IMR-90 (cell line): ENCODE measurements around the gene ATP9B. TPM values are rescaled to one million over a fixed set of nuclear protein-coding genes. Genes with fewer than 3 reads are reported as not detected.

Experiments used
- ATAC-seq: fragments of 200-7000 bp; cut with Tn5 transposase; 2 replicates; pipeline ENCODE4 v1.9.1; 2020; ENCODE audit warnings: low read depth, mild to moderate bottlenecking, moderate library complexity
- BruUV-seq: library from RNA; stranded (reverse); fragments of 400-500 nt; replicated peaks from 2 replicates; lab custom pipeline; 2021; lab: Mats Ljungman, UMichigan
- CTCF ChIA-PET: fragments of 300-600 bp; formaldehyde crosslinking; extraction: SDS; loops from one replicate; lab custom pipeline; 2021; ENCODE audit warnings: antibody characterized with exemption; lab: Yijun Ruan, JAX
- POLR2A ChIA-PET: fragments of 300-600 bp; sonication (Branson Sonifier 250); formaldehyde crosslinking; loops from one replicate; lab custom pipeline; 2022; ENCODE audit warnings: antibody characterized with exemption; ENCODE audit not compliant: unreplicated experiment; lab: Charles Lee
- DNase-seq: peaks from one replicate; pipeline ENCODE4 v3.0.0; 2013
- H2AFZ ChIP-seq: replicated peaks from 2 replicates; pipeline ENCODE3; 2013; ENCODE audit warnings: low read length, mild to moderate bottlenecking; ENCODE audit not compliant: poor library complexity
- H2AK5ac ChIP-seq: 2 replicates; pipeline ENCODE4 v1.6.1; 2013; ENCODE audit warnings: low read depth, low read length, inconsistent platforms
- H2AK9ac ChIP-seq: replicated peaks from 2 replicates; pipeline ENCODE3; 2013; ENCODE audit warnings: mild to moderate bottlenecking, low read depth, low read length, moderate library complexity; ENCODE audit not compliant: poor library complexity
- H2BK120ac ChIP-seq: 2 replicates; pipeline ENCODE4 v1.6.1; 2013; ENCODE audit warnings: low read depth, low read length, inconsistent platforms
- H2BK15ac ChIP-seq: 3 replicates; pipeline ENCODE4 v1.6.1; 2013; ENCODE audit warnings: low read depth, low read length, inconsistent platforms
- H2BK20ac ChIP-seq: 2 replicates; pipeline ENCODE4 v1.6.1; 2013; ENCODE audit warnings: low read depth, mild to moderate bottlenecking, inconsistent platforms, low read length, moderate library complexity
- H2BK5ac ChIP-seq: 2 replicates; pipeline ENCODE4 v1.6.1; 2013; ENCODE audit warnings: mild to moderate bottlenecking, low read depth, low read length, inconsistent platforms; ENCODE audit not compliant: poor library complexity, severe bottlenecking
- H3K14ac ChIP-seq: replicated peaks from 2 replicates; pipeline ENCODE4 v1.6.1; 2013; ENCODE audit warnings: low read depth, low read length, inconsistent platforms
- H3K18ac ChIP-seq: 2 replicates; pipeline ENCODE4 v1.6.1; 2013; ENCODE audit warnings: low read depth, low read length, control low read depth
- H3K23ac ChIP-seq: 2 replicates; pipeline ENCODE4 v1.6.1; 2013; ENCODE audit warnings: low read depth, low read length, inconsistent platforms
- H3K27ac ChIP-seq: 2 replicates; pipeline ENCODE4 v1.5.1; 2013; ENCODE audit warnings: mild to moderate bottlenecking, control low read depth, low read length; ENCODE audit not compliant: insufficient read depth
- H3K27me3 ChIP-seq: 2 replicates; pipeline ENCODE4 v1.6.1; 2013; ENCODE audit warnings: low read length; ENCODE audit not compliant: control insufficient read depth, insufficient read depth
- H3K36me3 ChIP-seq: 2 replicates; pipeline ENCODE4 v1.6.1; 2013; ENCODE audit warnings: low read length, mixed read lengths; ENCODE audit not compliant: control insufficient read depth, insufficient read depth
- H3K4ac ChIP-seq: 2 replicates; pipeline ENCODE4 v1.6.1; 2013; ENCODE audit warnings: low read depth, low read length, inconsistent platforms
- H3K4me1 ChIP-seq: 2 replicates; pipeline ENCODE4 v1.6.1; 2013; ENCODE audit warnings: low read length, mixed read lengths; ENCODE audit not compliant: control insufficient read depth, insufficient read depth
- H3K4me2 ChIP-seq: 2 replicates; pipeline ENCODE4 v1.6.1; 2013; ENCODE audit warnings: low read depth, mild to moderate bottlenecking, control low read depth, low read length, moderate library complexity
- H3K4me3 ChIP-seq: 2 replicates; pipeline ENCODE4 v1.5.1; 2013; ENCODE audit warnings: low read depth, mild to moderate bottlenecking, control low read depth, low read length, moderate library complexity; ENCODE audit not compliant: insufficient read depth
- H3K56ac ChIP-seq: 2 replicates; pipeline ENCODE4 v1.6.1; 2013; ENCODE audit warnings: low read length, inconsistent platforms; ENCODE audit not compliant: insufficient read depth; ENCODE audit errors: extremely low read depth
- H3K79me1 ChIP-seq, 2 experiments: 2 replicates each; pipeline ENCODE4 v1.6.1; 2013; ENCODE audit warnings: low read length in 2 of 2, inconsistent platforms in 1 of 2, low read depth in 1 of 2
- H3K9ac ChIP-seq: 2 replicates; pipeline ENCODE4 v1.6.1; 2013; ENCODE audit warnings: low read depth, low read length, control low read depth
- H3K9me1 ChIP-seq: 2 replicates; pipeline ENCODE4 v1.6.1; 2013; ENCODE audit warnings: low read length, inconsistent platforms; ENCODE audit not compliant: insufficient read depth
- H3K9me3 ChIP-seq: 2 replicates; pipeline ENCODE4 v1.6.1; 2013; ENCODE audit warnings: low read length; ENCODE audit not compliant: control insufficient read depth, insufficient read depth
- H4K20me1 ChIP-seq: 2 replicates; pipeline ENCODE4 v1.6.1; 2013; ENCODE audit warnings: low read length, inconsistent platforms; ENCODE audit not compliant: insufficient read depth
- H4K5ac ChIP-seq: 2 replicates; pipeline ENCODE4 v1.6.1; 2013; ENCODE audit warnings: mild to moderate bottlenecking, low read depth, low read length, control low read depth
- H4K8ac ChIP-seq, 2 experiments: 2 replicates each; pipeline ENCODE4 v1.6.1; 2013; ENCODE audit warnings: low read depth in 2 of 2, low read length in 2 of 2, control low read depth in 1 of 2, inconsistent platforms in 1 of 2
- H4K91ac ChIP-seq: 2 replicates; pipeline ENCODE4 v1.6.1; 2013; ENCODE audit warnings: low read depth, low read length, inconsistent platforms; ENCODE audit not compliant: insufficient read depth
- BHLHE40 ChIP-seq: fragments of 150-350 bp; IDR thresholded peaks from 2 replicates; pipeline ENCODE4 v1.6.1; 2016; ENCODE audit warnings: mild to moderate bottlenecking, low read depth, low read length
- CEBPB ChIP-seq: IDR thresholded peaks from 2 replicates; pipeline ENCODE4 v1.6.1; 2012; ENCODE audit warnings: low read depth, low read length, improper control_type of control experiment
- CHD1 ChIP-seq: IDR thresholded peaks from 2 replicates; pipeline ENCODE4 v1.6.1; 2012; ENCODE audit warnings: low read depth, low read length, improper control_type of control experiment
- CTCF ChIP-seq: conservative IDR thresholded peaks from 2 replicates; pipeline ENCODE4 v1.5.1; 2012; ENCODE audit warnings: mild to moderate bottlenecking, low read depth, low read length, improper control_type of control experiment
- FOS ChIP-seq: fragments of 150-350 bp; IDR thresholded peaks from 2 replicates; pipeline ENCODE4 v1.6.1; 2016; ENCODE audit warnings: low read depth, low read length
- MAFK ChIP-seq: IDR thresholded peaks from 2 replicates; pipeline ENCODE4 v1.6.1; 2012; ENCODE audit warnings: low read depth, low read length, improper control_type of control experiment
- MAZ ChIP-seq: IDR thresholded peaks from 2 replicates; pipeline ENCODE4 v1.6.1; 2012; ENCODE audit warnings: low read depth, mild to moderate bottlenecking, low read length, improper control_type of control experiment, moderate library complexity, borderline replicate concordance
- MXI1 ChIP-seq: IDR thresholded peaks from 2 replicates; pipeline ENCODE4 v1.6.1; 2012; ENCODE audit warnings: low read depth, mild to moderate bottlenecking, low read length, moderate library complexity, borderline replicate concordance
- NFE2L2 ChIP-seq: fragments of 150-350 bp; IDR thresholded peaks from 2 replicates; pipeline ENCODE4 v1.6.1; 2016; ENCODE audit warnings: low read depth, mild to moderate bottlenecking, low read length
- POLR2A ChIP-seq: IDR thresholded peaks from 2 replicates; pipeline ENCODE4 v1.6.1; 2012; ENCODE audit warnings: mild to moderate bottlenecking, low read depth, low read length
- RAD21 ChIP-seq: IDR thresholded peaks from 2 replicates; pipeline ENCODE4 v1.6.1; 2012; ENCODE audit warnings: low read length, improper control_type of control experiment
- RCOR1 ChIP-seq: IDR thresholded peaks from 2 replicates; pipeline ENCODE4 v1.6.1; 2012; ENCODE audit warnings: mild to moderate bottlenecking, low read length, improper control_type of control experiment; ENCODE audit not compliant: insufficient replicate concordance
- RFX5 ChIP-seq: IDR thresholded peaks from 2 replicates; pipeline ENCODE4 v1.8.0; 2012; ENCODE audit warnings: low read depth, mild to moderate bottlenecking, low read length, moderate library complexity
- SMC3 ChIP-seq: fragments of 150-350 bp; IDR thresholded peaks from 2 replicates; pipeline ENCODE4 v1.6.1; 2016; ENCODE audit warnings: low read depth, mild to moderate bottlenecking, antibody characterized with exemption, low read length, moderate library complexity
- WGBS, 2 experiments: methylation state at CpG; one replicate each; pipeline versions ENCODE4 v1.1.5 to v1.1.7; 2013; ENCODE audit warnings: missing lambda C conversion rate in 2 of 2; ENCODE audit not compliant: insufficient read length in 1 of 2; ENCODE audit errors: extremely low coverage in 2 of 2; 5-methylcytosine and 5-hydroxymethylcytosine counted together
- dilution Hi-C: fragments of 300-500 bp; cut with HindIII; formaldehyde crosslinking; loops from one replicate; pipeline ENCODE4 v1.14.3; 2018; ENCODE audit warnings: low sequenced_read_pairs; ENCODE audit not compliant: unreplicated experiment
- in situ Hi-C: fragments of 300-500 bp; cut with MboI; formaldehyde crosslinking; loops from 3 replicates; pipeline ENCODE4 v1.14.3; 2019; ENCODE audit warnings: low sequenced_read_pairs, inconsistent platforms, mixed read lengths
- intact Hi-C: fragments of 100-400 bp; cut with micrococcal nuclease; formaldehyde crosslinking; loops from 2 replicates; pipeline ENCODE4 v1.10.0; 2022
- polyA plus RNA-seq, 3 experiments: library from polyadenylated mRNA; depleted of rRNA; stranded (reverse); fragments of >200 nt; gene quantifications; 2 replicates each; pipeline ENCODE4 v1.2.3, GENCODE V29; 2012; ENCODE audit warnings: low replicate concordance in 1 of 3
- total RNA-seq: library from RNA; depleted of rRNA; stranded (reverse); fragments of >200 nt; gene quantifications from 2 replicates; pipeline ENCODE4 v1.2.3, GENCODE V29; 2012
- TF ChIP-seq, protein P1 (sequence below): fragments of 150-350 bp; IDR thresholded peaks from 2 replicates; pipeline ENCODE4 v1.6.1; 2017; ENCODE audit warnings: mild to moderate bottlenecking, antibody characterized with exemption, low read length, low read depth

ATP9B gene
- total and polyA plus RNA-seq, 2 of the 4 experiments (the other 2 are of a cell fraction): 11.0 to 11.5 TPM

- TF ChIP-seq SMC3: no peak
Measured at GRCh38 chr18:79195716-79196683, 126.8 kb downstream of the ATP9B start (continued).

DNA sequence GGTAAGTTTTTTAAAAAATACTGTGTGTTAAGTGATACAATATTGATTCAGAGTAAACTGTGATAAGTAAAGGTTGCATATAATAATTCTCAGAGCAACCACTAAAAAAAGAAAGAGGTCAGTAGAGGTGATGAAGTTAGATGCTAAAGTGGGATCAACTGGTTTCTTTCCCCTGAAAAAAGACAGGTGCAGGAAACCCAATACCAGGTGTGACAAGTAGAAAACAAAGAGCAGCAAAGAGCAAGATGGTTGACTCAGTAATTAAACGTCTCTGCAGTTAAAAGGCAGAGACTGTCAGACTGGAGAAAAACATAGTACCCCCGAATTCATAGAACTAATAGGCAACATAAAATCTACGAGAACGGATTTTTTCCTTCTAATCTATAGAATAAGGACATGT is 128.3 kb downstream of the ATP9B start:
- Histone ChIP-seq H4K5ac (no peak overlapping the region), H3K9ac (no peak overlapping the region), H3K27ac (no peak overlapping the region), H3K27me3 (no peaks in the 10 kb centered on the region), H2AFZ (no peak overlapping the region), H3K14ac (no peak overlapping the region), H2BK20ac (no peak overlapping the region), H4K20me1 (no peaks in the 10 kb centered on the region), H3K4me1 (no peaks in the 10 kb centered on the region), H3K9me3 (no peaks in the 10 kb centered on the region), H3K36me3 (peaks cover 9% of the 10 kb centered on the region), H3K18ac (no peak overlapping the region), H2BK120ac (no peak overlapping the region), H4K8ac (no peak overlapping the region), H2AK9ac (no peak overlapping the region), H2AK5ac (no peak overlapping the region), H3K4me3 (no peak overlapping the region), H4K91ac (no peak overlapping the region), H2BK15ac (no peak overlapping the region), H3K9me1 (no peaks in the 10 kb centered on the region), H3K79me1 (no peaks in the 10 kb centered on the region), H3K23ac (no peak overlapping the region), H2BK5ac (no peak overlapping the region), H3K4me2 (no peak overlapping the region), H3K4ac (no peak overlapping the region), H3K56ac (no peak overlapping the region)
- ATAC-seq (no peak), DNase-seq (no peak)
- ChIA-PET CTCF (no interaction called here), POLR2A (no interaction called here)
- intact Hi-C loops: no loop called here
- WGBS, 2 experiments: no CpG with 5 or more reads among the region's 4 CpGs
- in situ Hi-C loops: no loop called here
- dilution Hi-C loops: no loop called here
- BruUV-seq: no TSS peak
- TF ChIP-seq FOS (no peak), NFE2L2 (no peak), MAFK (no peak), BHLHE40 (no peak), SMC3 (no peak), MAZ (no peak), CTCF (no peak), RFX5 (no peak), RAD21 (no peak), CHD1 (no peak), RCOR1 (no peak), POLR2A (no peak), CEBPB (no peak), MXI1 (no peak)
- TF ChIP-seq, protein P1, sequence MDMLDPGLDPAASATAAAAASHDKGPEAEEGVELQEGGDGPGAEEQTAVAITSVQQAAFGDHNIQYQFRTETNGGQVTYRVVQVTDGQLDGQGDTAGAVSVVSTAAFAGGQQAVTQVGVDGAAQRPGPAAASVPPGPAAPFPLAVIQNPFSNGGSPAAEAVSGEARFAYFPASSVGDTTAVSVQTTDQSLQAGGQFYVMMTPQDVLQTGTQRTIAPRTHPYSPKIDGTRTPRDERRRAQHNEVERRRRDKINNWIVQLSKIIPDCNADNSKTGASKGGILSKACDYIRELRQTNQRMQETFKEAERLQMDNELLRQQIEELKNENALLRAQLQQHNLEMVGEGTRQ: no peak
